GM21717 (cell line): Measurements from ENCODE around the gene ANKS1B.
A peak's percentile ranks its signal among the peaks of the same experiment; 100 is the strongest.

Experiments
- ATAC-seq: cut with Tn5 transposase; IDR thresholded peaks from one replicate; pipeline ENCODE4 v1.9.1; 2021; ENCODE audit warnings: mild to moderate bottlenecking, moderate library complexity; ENCODE audit not compliant: unreplicated experiment

Gene ANKS1B

GRCh38 chr12:99966429-99966828, 18.3 kb downstream of the ANKS1B start:
- ATAC-seq, result no peak

DNA sequence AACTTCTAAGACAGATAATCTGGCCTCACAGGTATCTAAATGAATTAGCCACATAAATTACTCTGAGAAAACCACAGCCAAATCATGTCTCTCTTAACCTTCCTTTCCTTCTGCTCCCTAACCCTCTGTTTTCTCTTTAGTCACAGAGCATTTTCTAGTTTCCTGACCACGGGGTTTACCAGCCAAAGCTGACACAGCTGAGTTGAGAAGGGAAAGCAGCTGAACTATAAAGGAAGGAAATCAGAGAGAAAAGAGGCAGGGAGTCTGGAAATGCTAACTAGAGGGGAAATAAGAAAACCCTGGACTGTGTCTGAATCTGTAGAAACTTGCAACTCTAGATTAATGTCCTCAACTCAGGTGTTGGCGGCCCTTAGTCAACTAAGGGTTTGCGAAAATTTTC, 24.4 kb downstream of the ANKS1B start:
- ATAC-seq, result no peak

DNA sequence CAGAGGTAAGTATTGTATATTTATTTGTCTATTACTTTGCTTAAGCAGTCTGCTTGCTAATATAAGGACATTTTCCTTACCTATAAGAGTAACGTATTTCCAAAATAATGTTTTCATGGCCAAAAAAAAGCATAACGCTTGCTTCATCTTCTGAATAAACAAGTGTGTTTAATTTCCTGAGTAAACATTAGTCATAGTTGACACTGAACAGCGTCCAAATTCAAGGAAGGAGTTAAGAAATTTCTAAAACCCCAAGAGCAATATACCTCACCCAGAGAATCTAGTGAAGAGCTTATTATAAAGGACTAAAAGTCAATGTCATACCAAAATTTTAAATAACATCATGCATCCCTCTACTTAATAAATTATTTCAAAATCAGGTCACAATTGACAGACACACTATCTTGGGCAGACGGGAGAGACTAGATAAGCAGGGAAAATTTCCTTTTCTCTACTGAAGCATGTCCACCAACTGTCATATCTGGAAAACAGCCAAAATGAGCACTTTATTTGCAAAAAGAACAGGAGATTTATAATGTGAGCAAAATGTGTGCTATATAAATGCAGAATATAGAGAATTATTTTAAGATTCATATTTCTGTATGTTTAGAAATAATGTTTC, 25.1 kb downstream of the ANKS1B start:
- no peak for ATAC-seq

DNA sequence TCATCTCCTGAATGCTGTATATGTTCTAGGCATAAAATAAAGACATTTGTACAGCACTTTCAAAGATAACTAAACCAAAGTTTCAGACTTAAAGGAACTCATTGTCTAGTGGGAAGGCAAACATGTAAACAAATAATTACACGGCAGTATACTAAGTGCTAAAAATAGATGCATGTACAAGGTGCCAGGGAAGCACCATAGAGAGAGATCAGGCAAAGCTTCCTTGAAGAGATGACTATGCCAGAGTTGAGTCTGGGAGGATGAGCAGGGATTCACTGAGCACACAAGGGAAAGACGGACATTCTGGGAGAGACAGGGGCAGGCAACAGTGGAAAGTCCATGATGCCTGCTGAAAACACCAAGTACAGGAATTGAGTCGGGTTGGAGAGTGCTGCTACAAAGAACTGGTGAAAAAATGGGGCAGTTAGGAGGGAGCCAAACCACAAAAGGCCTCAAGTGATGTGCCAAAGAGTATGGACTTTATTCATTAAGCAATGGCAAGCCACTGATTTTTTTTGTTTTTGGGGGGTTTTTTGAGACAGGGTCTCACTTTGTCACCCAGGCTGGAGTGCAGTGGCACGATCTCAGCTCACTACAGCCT, 26.8 kb downstream of the ANKS1B start:
- no peak for ATAC-seq

- no peak for ATAC-seq
Observed at GRCh38 chr12:99954724-99955123, 30.0 kb downstream of the ANKS1B start.

DNA sequence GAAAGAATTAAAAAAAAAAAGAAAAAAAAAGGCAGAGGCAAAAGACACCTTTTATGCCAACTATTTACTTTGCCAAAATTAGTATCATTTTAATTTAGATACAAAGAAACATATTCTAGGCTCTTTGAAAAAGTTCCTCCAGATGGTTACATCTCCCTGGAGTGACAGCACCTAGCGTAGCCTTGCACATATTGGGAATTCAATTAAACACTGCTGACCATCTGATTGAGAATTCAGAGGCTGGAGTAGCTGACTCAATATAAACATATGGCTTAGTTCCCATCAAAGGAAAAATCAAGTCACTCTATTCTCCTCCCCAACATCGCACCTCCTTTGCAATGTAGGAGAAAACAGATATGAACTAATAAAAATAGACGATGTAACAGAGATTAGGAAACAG, 36.4 kb downstream of the ANKS1B start:
- ATAC-seq, result no peak

DNA sequence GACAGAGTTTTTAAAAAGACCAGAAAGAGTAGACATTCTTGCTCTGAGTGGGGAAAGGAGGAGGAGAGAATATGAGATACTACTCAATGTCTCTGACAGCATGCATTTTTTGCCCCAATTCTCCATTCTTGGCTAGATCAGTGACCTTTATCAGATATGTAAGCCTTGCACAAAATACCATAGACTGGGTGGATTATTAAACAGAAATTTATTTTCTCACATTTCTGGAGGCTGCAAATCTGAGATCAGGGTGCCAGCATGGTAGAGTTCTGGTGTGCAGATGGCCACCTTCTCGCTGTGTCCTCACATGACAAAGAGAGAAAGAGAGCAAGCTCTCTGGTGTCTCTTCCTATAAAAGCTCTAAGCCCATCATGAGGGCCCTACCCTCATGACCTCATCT, 38.6 kb downstream of the ANKS1B start:
- ATAC-seq, result no peak

DNA sequence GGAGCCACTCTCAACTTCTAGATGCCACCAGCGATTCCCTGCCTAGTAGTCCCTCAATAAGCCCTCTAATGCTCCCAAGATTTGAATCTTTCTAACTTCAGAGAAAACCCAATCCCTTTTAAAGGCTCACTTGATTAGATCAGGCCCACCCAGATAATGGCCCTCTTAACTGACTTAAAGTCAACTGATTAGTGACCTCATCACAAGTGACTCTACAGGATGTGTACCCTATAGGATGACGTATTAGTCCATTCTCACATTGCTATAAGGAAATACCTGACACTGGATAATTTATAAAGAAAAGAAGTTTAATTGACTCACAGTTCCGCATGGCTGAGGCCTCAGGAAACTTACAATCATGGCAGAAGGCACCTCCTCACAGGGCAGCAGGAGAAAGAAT, 49.1 kb downstream of the ANKS1B start:
- no peak for ATAC-seq

DNA sequence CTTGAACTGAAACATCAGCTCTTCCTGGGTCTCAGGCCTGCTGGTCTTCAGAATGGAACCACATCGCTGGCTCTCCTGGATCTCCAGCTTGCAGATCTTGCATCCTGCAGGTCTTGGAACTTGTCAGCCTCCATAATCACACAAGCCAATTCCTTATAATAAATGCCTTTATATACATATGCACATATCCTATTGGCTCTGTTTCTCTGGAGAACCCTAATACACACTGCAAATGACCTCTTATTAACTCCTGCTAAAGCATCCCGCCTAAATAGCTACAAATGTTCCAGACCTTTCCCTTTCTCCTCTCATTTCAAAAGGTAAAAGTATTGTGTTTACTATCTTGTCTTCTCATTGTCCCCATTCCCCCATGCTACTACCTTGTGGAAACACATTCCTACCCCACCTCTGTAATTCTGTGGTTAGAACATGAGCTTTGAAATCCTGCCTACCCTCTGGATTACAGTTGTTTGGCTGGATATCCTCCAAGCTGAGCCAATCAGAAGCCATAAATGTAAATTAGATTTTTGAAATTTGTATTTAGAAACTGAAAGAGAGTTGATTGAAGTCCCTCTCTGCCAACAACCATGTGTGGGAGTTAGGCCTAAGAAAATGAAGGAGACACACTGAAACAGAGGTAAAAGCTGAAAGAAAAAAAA, 58.1 kb downstream of the ANKS1B start:
- ATAC-seq, result no peak

- no peak for ATAC-seq
Observed at GRCh38 chr12:99920353-99920960, 64.3 kb downstream of the ANKS1B start.

DNA sequence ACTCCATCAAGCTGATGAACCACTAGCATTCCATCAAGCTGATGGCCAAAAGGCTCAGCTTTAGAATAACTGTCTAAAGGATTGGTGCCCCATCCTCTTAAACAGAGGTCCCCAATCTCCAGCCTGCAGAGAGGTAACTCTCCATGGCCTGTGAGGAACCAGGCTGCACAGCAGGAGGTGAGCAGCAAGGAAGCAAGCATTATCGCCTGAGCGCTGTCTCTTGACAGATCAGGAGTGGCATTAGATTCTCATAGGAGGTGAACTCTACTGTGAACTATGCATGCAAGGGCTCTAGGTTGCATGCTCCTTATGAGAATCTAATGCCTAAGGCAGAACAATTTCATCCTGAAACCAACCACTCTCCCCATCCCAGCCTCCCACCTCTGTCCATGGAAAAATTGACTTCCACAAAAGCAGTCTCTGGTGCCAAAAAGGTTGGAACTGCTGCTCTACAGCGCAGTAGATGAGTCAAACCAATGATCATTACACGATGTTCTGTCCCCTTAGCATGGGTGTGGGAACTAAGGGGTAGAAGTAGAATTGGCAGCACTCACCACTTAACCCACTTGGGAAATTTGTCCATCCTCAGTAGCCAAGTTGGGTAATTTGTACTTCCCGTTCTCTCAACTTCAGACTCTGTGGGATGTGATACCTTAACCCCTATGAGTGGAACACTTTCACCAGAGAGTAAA, 66.9 kb downstream of the ANKS1B start:
- no peak for ATAC-seq

- ATAC-seq, result no peak
Observed at GRCh38 chr12:99916555-99916954, 68.2 kb downstream of the ANKS1B start.

GRCh38 chr12:99915251-99916082, 69.3 kb downstream of the ANKS1B start:
- no peak for ATAC-seq

- ATAC-seq, result no peak
Observed at GRCh38 chr12:99914206-99914605, 70.5 kb downstream of the ANKS1B start.

DNA sequence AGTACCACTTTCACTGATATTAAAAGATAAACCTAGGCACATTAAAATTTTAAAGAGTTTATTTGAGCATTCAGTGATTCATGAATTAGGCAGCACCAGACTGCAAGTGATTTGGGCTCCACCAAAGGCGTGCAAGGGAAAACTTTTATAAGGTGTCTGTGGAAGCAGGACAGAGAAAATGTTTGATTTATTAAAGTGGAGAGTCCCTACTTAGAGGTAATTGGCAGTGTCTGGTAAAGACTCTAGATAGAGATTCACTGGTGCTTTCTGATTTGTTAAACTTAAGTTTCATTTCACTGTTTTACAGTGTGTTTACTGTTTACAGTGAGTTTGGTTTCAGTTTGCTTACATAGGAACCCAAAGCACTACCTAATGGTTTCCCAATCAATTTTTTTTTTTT, 72.8 kb downstream of the ANKS1B start:
- peak; percentile 96 for ATAC-seq

- ATAC-seq, result no peak
Observed at GRCh38 chr12:99911081-99911480, 73.7 kb downstream of the ANKS1B start.

- ATAC-seq, result peak; percentile 60
Observed at GRCh38 chr12:99910342-99910741, 74.4 kb downstream of the ANKS1B start.

DNA sequence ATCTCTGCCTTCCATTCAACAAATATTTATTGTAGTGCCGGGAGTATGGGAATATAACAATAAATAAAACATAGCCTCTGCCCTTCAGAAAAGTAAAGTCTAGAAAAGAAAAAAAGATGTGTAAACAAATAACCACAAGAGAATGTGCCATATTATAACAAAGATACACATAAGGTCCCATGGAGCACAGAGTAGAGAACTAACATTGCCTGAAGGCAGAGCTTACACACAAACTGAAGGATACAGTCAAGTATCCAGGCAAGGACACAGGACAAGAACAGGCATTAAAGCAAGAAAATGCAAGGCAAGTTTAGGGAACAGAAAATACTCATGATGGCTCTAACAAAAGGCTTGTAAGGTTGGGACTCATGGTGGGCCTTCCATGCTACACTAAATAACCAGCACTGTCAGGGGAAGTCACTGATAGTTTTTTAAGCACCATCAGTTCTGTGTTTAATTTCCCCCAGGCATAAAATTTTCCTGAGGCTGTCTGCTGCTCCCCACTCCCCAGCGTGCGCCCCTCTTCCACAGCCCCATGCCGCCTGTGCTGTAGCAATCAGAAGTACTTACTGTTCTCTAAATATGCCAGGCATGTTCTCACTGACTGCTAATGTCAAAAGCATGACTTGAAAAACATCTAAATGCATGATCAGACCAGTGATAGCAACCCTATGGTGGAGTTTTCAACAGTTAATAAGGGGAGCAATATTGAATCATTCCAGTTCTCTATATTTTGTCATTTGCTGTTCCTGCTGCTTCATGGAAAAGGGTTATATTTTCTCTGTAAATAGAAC, 77.8 kb downstream of the ANKS1B start:
- no peak for ATAC-seq

GRCh38 chr12:99901181-99901580, 83.6 kb downstream of the ANKS1B start:
- ATAC-seq, result no peak

GRCh38 chr12:99898645-99899044, 86.1 kb downstream of the ANKS1B start:
- no peak for ATAC-seq
